HG02885 (cell line): ENCODE data around the gene MREG.
"Not testable (repeated sequence)": the region's sequence is repeated elsewhere in the genome, so short reads cannot be mapped to it uniquely, and the experiment has no call there.

ENCODE experiments used
- ATAC-seq: cut with Tn5 transposase; IDR thresholded peaks from one replicate; pipeline ENCODE4 v1.9.1; 2021; ENCODE audit warnings: mild to moderate bottlenecking; ENCODE audit not compliant: unreplicated experiment, poor library complexity

The MREG gene

DNA sequence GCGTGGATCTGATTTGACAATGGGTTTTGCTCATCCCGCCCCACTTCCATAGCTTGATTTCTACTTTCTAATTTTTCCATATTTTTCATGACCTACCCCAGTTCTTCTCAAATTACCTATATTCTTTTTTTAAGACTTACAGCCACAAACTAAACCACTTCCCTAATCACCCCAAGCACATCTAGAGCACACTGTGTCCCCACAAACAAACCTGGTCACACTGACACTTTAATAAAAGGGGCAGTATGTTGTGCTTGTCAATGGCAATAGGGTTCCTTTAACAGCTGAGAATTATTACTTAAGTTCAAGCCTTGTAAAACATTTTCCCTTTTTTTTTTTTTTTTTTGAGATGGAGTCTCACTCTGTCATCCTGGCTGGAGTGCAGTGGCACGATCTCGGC lies 47.1 kb downstream of the MREG start:
- ATAC-seq: no peak

DNA sequence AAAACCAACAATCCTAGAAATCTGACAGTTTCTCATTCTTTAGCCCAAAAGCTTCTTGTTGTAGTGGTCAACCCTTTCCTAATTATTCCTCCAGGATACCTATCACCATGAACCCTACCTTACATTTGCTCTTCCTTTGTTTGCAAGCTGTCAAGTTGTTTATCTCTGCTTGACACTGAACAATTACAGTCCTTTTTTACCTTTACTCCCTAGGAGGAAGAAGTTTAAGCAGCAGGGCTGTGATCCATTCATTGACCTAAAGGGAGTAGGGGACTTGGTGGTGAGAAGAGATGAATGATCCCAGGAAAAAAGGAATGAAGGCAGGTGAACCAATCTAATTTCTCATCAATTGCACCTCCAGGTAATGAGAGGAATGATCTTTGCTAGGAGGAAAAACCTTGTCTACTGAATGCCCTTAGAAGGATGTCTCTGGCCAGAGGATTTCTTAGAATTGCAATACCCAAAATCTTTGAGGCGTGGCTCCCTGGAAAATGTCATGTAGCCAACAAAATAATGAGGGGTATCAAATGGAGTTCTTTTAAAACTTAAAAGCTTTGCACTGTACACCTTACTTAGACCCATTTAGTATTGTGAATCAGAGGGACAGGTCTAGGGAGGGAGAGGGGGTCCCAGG lies 47.7 kb downstream of the MREG start:
- no peak for ATAC-seq

DNA sequence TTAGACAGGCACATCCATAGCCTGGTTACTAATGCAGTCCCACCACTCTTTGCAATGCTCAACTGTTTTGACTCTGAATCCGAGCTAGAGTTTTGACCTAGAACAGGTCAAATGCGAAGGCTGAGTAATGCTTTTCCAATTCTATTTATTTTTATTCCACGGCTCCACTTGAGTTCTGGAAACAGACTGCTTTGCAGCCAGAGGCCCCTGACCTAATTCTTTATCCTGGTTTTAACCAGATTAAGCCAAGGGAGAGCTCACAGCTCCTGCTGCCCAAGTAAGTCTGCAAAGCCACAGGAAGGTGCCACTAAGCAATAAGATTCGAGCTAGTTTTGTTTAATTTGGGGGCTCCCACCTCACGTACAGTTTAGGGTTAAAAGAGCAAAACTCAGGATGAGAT lies 51.4 kb downstream of the MREG start:
- no peak for ATAC-seq

DNA sequence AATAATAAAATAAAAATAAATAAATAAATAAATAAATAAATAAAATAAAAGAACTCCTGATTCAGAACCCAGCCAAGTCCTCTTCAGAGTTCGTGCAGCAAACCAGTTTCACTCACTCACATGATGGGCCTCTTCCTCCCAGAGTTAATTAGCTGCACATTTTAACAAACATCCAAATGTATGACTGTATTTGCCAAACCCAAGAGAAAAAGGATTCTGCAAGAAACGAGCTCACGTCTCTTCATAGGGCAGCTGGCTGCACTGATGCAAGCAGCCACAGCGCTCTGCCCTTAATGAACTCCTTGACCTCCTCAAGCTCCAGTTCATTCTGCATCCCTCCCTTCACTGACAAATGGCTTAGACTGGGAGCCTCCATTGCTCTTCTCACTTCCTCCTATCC lies 55.1 kb downstream of the MREG start:
- ATAC-seq: no peak

DNA sequence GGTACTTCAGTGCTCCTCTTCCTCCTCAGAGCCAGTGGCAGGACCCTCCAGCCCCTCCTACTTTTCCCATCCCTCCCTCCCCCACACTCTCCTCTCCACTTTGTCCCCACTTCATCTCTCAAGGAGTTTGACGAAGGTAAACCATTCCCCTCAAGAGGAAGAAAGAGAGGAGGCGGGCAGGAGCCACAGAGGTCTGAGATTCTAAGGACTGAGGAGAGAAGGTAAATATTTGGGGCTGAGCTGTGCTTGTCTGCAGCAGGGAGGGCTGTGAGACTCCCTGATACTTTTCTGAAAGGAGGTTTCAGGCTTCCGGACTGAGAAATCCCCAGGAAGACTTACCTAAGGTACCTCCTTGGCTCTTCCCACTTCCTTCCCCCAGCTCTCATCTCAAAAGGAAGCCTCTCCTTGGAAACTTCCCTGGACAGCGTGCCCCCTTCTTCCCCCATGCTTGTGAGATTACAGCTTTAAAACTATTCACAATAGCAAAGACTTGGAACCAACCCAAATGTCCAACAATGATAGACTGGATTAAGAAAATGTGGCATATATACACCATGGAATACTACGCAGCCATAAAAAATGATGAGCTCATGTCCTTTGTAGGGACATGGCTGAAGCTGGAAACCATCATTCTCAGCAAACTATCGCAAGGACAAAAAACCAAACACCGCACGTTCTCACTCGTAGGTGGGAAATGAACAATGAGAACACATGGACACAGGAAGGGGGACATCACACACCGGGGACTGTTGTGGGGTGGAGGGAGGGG lies 55.8 kb downstream of the MREG start:
- not testable (repeated sequence) for ATAC-seq

DNA sequence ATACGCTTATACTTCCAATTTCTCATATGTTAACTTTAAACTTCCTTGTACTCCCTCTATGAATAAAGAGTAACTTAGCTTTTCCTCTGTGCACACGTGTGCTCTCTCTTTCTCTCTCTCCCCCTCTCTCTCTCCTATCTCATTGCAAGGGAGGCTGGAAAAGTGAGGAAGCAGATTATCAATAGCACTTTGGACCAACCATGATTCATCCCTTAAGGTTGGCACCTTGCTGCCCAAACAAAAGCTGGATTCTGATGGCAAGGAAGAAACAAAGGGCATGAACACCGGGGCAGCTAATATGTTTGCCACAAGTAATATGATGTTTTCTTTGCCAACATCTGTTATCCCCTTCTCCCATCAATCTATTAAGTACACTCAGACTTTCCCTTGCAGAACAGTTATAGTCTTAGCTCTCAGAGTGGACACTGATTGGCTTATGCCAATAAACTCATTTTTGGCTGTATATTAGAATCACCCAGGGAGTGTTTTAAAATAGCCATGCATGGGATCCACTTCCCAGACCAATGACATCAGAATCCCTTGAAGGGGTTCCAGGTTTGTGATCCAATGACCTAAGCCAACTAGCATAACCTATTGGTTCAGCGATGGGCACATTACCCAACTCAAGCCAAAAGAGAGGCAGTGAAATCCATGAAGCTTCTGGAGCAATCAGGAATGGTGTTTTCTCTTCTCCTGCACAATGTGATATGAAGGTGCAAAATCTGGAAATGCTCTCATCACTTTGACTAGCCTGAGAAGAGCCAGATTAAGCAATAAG lies 60.3 kb downstream of the MREG start:
- ATAC-seq: no peak

DNA sequence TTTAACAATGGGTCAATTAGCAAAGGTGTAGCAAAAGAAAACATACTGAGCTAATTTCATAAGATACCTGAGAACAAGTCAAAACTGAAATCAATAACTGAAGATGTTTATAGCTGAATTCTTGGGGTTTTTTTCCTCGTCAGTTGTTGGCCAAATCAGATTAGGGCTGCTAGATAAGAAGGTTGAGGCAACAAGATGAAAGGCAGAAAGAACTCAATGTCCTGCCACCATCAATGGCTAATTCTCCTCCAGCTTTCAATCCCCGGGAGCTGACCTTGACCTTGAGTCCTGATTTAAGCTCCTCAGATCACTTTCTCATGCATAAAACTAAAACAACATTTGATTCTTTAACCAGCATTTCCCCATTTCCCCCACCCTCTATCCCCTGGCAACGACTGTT lies 61.8 kb downstream of the MREG start:
- no peak for ATAC-seq

DNA sequence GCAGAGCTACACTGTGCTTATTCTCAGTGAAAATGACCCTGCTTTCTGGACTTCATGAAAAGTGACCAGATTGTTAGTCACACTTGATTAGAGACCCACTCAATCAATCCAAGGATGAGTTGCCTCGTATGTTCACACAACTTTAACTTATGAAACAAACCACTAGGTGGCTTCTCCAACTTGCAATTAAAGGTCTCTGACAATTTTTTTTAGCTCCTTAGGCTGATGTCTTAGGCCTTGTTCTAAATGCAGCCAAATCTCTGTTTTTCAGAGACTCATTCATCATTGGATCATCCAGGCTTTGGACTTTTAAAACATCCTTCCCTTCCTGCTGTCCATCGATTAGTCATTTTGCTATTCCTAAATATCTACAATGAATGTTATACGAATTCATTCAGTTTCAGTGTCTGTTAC lies 63.4 kb downstream of the MREG start:
- ATAC-seq: peak; percentile 95

DNA sequence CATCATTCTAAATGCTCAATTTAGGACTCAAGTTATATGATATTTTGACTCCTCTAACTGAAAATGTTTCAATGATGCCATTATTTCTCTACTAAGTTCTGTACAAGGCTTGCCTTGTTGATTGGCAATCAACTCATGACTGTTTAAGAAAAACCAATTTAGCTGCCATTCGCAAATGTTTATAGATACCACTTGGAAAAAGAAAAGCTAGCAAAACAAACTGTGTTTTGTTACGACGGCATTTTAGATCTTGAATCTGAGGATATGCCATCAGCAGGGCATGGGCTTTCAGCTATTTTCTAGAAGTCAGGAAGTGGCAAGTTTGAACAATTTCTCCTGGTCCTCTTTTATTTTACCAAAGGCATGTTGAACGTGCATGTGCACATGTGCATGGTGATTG lies 65.3 kb downstream of the MREG start:
- no peak for ATAC-seq

DNA sequence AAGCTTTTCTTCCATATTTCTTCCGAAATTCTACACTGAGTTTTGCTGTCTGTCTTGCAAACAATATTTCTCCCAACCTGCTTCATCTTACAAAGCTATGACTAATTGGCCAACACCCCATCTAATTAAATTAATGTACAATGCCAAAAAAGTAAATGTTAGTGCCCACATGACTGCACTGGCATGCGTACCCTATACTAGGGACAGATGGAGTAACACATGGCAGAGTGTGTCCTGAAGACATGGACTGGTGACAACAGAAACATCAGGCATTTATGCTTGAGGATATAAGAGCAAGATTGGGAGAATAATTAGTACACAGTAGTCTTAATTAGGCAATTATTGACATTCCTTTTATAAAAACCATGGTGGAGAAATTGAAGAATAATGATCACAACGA lies 66.8 kb downstream of the MREG start:
- ATAC-seq: no peak

DNA sequence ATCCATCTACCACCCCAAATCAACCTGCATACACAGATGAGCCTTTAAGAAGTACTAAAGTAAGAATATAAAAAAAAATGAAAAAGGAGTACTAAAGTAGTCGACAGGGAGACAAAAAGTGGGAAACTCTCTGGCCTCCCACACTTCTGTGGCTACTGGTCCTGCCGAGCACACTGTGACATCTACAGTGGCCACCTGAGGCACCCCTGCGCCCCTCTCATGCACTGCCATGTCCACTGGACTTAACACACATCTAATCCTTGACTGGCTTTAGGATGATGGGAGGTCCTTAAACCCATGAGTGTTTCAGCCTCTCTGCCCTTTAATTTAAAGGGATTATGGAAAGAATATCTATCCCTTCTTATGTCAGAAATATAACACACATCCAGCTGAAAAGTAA lies 71.2 kb downstream of the MREG start:
- ATAC-seq: no peak

DNA sequence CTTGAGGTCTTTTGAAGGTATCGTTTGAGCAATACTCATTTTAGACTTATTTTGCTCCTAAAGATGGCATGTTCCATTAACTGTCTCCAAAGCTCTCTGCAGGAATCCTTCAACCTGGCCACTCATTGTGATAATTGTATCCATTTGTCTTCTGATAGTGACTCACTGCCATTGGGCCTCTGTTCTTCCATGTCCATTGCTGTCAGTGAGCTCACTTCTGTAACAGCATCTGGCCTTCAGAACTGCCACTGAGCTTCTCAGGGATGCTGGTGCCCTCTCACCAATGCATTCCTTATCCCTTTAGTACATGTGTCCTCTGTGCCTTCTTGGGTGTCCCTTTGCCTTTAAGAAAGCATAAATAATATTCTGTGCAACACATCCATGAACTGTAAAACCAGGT lies 71.6 kb downstream of the MREG start:
- no peak for ATAC-seq

DNA sequence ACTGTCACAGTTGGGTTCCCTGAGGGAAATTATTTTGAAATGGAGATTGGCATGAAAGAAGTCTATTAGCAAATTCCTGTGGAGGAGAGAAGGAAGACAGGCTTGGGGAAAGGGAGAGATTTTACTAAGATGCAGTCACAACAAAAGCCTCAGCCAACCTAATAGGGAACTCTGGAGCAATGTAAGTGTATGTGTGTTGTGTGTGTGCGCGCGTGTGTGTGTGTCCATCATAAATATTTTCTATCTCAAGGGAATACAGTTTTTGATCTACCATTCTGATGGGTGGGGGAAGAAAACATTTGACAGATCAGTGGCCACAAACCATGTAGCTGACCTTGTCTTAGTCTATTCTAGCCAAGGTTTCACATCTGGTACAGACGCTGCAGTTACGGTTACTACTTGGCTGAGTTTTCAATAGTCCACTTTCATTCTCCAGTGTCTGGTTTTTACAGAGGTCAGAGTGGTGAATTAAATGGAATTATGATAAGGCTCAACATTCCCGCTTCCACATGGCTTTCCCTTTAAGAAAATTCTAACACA lies 72.6 kb downstream of the MREG start:
- no peak for ATAC-seq

DNA sequence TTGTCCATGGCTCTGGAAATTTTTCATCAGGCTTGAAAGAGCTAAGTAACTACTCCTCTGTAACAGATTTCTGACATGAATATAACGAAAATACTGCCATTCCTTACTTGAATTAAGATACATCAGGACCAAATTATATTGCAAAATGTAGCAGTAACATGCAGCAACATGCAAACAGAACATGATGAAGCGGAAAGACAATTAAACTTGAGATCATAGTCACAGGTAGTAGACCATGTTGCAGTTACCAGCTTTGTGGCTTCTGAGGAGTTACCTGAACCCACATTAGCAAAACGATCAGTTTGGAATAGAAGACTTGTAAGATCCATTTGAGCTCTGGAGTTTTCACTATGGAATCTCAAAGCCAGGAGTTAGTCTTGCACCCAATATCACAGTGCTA lies 76.2 kb downstream of the MREG start:
- ATAC-seq: no peak

DNA sequence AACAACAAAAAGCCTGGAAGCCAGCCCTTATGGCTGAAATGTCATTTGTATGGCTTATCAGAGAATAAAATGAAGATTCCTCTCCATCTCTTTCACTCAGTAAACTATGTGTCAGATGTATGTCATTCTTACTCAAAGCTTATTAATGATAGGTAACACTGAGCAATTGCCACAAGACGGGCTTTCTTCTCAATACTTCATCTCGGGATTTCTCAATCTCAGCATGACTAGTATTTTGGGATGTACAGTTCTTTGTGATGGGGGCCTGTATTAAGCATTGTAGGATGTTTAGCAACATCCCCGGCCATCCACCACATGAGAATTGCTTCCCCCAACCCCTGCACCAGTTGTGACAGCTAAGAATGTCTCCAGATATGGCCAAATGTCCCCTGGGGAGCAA lies 80.2 kb downstream of the MREG start:
- ATAC-seq: no peak

DNA sequence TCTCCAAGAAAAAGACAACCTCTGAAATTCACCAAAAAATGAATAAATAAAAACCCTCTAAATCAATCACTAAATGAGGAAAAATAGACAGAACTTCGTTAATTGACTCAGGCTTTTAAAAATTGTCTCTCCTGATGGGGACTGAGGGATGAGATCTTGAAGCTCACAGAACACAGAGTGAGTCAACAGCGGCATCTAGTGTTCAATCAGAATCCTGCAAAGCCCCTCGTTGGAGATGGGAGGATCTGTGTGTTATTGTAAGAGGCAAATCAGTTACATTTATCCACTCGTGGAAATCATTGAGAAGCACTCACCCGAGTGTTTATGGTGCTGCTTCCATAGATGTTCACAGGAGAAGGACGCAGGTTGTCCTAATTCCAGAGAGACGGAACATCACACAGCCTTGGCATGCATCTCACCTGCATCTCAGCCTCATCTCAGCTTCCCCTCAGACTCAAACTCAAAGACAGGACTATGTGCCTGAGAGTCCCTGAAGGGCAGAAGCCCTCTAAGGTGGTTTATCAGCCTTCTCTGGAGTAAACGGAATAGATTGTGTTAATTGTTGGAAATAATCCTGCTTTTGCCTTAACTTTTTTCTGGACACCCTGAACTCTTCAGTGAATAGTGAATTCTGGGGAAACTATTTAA lies 82.0 kb downstream of the MREG start:
- ATAC-seq: peak; percentile 88

DNA sequence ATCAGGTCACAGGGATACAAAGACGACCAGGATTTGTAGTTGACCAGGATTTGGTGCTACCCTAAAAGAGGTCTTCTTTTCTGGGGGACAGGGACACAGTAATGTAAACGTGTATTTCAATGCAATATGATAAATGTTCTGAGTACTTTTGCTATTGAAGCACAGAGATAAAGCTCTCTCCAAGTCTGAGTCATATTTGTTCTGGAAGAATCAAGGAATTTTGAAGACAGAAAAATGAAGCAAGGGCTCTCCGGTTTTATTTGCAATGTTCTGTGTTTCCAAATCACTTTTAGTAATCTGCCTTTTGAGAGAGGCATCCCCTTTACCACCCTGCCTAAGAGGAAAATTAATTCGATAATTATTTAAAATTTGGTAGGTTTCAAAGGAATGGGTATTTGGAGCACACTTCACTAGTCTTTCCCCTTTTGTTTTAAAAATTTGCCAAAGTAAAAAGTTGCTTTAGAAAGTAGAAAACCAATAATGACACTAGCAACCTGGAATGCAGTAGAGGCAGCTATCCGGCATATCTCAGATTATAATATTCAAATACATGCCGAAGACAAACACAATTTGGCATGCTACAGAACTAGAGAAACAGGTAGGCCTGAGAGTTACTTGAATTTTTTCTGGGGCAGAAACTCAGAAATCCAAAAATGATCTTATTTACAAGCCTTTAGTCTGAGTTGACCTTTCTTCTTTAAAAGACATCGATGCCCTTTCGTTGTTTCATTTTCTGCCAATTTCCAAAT lies 82.7 kb downstream of the MREG start:
- no peak for ATAC-seq

DNA sequence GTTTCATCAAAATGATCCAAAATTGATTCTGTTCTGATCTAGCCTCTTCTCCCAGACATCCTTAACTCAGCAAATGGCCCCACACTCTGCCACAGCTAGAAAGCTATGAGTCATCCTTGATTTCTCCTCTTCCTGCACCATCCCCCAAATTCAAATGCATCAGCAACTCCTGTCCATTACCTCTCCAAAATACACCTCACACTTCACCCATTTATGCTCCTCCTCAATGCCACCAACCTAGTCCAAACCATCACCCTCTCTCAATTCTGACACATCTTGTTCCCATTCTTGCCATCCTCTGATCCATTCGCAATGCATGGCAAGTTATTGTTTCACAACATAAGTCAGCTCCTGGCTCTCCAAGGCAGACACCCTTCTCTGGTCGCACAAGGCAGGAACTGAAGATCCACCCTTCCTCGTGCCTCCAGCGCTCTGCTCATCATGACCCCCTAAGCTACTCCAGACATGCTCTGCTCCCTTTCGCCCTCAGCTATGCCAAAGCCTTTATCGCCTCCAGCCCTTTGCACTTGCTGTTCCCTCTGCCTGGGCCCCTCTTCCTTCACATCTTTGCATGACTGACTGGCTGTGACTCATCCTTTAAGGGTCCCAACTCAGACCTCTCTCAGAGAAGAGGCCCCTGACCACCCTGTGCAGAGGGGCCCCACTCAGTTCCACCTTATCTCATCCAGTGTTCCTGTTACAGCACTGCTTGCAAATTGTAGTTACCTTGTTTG lies 83.6 kb downstream of the MREG start:
- ATAC-seq: no peak

DNA sequence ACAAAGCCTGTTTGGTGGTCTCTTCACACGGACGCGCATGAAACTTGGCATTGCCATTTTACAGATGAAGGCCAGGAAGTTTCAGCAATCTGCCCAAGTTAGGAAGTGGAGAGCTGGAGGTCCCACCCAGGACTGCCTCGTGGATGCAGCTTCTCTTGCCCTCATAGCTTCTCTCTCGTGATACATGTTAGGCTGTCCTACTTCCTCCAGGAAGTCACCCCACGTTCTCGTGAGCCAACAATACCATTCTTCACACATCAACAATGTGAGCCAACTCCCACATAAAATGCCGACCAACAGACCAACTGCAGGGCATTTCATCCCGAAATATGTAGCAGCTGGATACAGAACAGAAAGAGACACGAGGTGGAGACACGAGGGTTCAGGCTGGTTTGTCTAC lies 85.3 kb downstream of the MREG start:
- ATAC-seq: no peak
